ENCODE results near the gene CDHR4.
"Not testable (repeated sequence)": the region's sequence is repeated elsewhere in the genome, so short reads cannot be mapped to it uniquely, and the experiment has no call there.

Gene CDHR4

DNA sequence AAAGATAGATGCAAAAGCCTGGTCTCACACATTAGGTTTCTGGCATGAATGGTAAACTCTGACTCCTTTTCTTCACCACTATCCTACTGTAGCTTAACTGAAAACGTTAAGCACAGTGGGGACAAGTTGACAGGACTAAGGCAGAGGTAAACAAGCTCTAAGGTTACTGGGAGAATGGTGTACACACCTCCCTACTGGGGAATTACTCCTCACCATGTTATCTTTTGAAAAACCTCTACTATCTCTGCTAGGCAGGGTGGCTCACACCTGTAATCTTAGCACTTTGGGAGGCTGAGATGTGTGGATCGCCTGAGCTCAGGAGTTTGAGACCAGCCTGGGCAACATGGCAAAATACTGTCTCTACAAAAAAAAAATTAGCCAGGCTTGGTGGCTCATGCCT is 42.5 kb downstream of the CDHR4 start:
- CTCF ChIA-PET: interaction anchor here (1.3 kb wide), 1 partner anchor 13 kb away, joined by 3 read pairs; no protein-coding TSS in a partner anchor
- TF ChIP-seq, protein P1, sequence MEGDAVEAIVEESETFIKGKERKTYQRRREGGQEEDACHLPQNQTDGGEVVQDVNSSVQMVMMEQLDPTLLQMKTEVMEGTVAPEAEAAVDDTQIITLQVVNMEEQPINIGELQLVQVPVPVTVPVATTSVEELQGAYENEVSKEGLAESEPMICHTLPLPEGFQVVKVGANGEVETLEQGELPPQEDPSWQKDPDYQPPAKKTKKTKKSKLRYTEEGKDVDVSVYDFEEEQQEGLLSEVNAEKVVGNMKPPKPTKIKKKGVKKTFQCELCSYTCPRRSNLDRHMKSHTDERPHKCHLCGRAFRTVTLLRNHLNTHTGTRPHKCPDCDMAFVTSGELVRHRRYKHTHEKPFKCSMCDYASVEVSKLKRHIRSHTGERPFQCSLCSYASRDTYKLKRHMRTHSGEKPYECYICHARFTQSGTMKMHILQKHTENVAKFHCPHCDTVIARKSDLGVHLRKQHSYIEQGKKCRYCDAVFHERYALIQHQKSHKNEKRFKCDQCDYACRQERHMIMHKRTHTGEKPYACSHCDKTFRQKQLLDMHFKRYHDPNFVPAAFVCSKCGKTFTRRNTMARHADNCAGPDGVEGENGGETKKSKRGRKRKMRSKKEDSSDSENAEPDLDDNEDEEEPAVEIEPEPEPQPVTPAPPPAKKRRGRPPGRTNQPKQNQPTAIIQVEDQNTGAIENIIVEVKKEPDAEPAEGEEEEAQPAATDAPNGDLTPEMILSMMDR (conservative IDR thresholded peaks at IDR 0.05; ENCODE audit: low read depth): no peak
- POLR2A ChIA-PET (ENCODE audit: low non-redundant PET): no interaction called here
- no peak for DNase-seq (ENCODE audit: low spot score)
- no peak overlapping the region for H3K27ac ChIP-seq

GRCh38 chr3:49756036-49756435 is 43.6 kb downstream of the CDHR4 start:
- no peak for DNase-seq (ENCODE audit: low spot score)
- TF ChIP-seq, protein P1 (conservative IDR thresholded peaks at IDR 0.05; ENCODE audit: low read depth): no peak
- no peak overlapping the region for H3K27ac ChIP-seq
- CTCF ChIA-PET: interaction anchor here (0.6 kb wide), 1 partner anchor 637 kb away, joined by 3 read pairs; no protein-coding TSS in a partner anchor
- POLR2A ChIA-PET (ENCODE audit: low non-redundant PET): no interaction called here

GRCh38 chr3:49754536-49754935 is 45.1 kb downstream of the CDHR4 start:
- H3K27ac ChIP-seq: no peak overlapping the region
- no peak for DNase-seq (ENCODE audit: low spot score)
- POLR2A ChIA-PET (ENCODE audit: low non-redundant PET): no interaction called here
- CTCF ChIA-PET: interaction anchor here (0.6 to 0.8 kb wide), 2 partner anchors 48 to 188 kb away, joined by 3 to 5 read pairs; no protein-coding TSS in a partner anchor
- TF ChIP-seq, protein P1 (conservative IDR thresholded peaks at IDR 0.05; ENCODE audit: low read depth): no peak

- no peak overlapping the region for H3K27ac ChIP-seq
- ChIA-PET CTCF (no interaction called here), POLR2A (ENCODE audit: low non-redundant PET) (no interaction called here)
- TF ChIP-seq, protein P1 (conservative IDR thresholded peaks at IDR 0.05; ENCODE audit: low read depth): no peak
- DNase-seq (ENCODE audit: low spot score): no peak
Observed at GRCh38 chr3:49751501-49751900, 48.2 kb downstream of the CDHR4 start.

- TF ChIP-seq, protein P1 (conservative IDR thresholded peaks at IDR 0.05; ENCODE audit: low read depth): no peak
- ChIA-PET POLR2A (ENCODE audit: low non-redundant PET) (no interaction called here), CTCF (interaction anchor here (0.6 kb wide), 1 partner anchor 216 kb away, joined by 3 read pairs; no protein-coding TSS in a partner anchor)
- H3K27ac ChIP-seq: peak overlapping the region; percentile 3; the same call in 1 of the 2 replicates
- DNase-seq (ENCODE audit: low spot score): no peak
Observed at GRCh38 chr3:49750056-49750455, 49.6 kb downstream of the CDHR4 start.

DNA sequence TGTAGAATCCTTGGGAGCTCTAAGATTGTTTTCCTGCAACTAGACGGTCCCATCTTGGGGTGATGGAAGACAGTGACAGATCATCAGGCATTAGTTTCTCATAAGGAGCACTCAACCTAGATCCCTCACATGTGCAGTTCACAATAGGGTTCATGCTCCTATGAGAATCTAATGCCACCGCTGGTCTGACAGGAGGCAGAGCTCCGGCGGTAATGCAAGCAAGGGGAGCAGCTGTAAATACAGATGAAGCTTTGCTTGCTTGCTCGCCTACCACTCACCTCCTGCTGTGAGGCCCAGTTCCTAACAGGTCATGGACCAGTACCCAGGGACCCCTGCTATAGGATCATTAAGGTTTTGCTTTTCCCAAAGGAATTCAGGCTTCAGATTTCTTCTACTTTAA is 50.8 kb downstream of the CDHR4 start:
- CTCF ChIA-PET: interaction anchor here (0.7 kb wide), 1 partner anchor 797 kb away, joined by 5 read pairs; no protein-coding TSS in a partner anchor
- DNase-seq (ENCODE audit: low spot score); POLR2A ChIA-PET (ENCODE audit: low non-redundant PET); H3K27ac ChIP-seq: not testable (repeated sequence)

- ChIA-PET POLR2A (ENCODE audit: low non-redundant PET) (no interaction called here), CTCF (no interaction called here)
- DNase-seq (ENCODE audit: low spot score): no peak
- peak overlapping the region; percentile 35; the same call in 1 of the 2 replicates for H3K27ac ChIP-seq
- TF ChIP-seq, protein P1 (conservative IDR thresholded peaks at IDR 0.05; ENCODE audit: low read depth): no peak
Observed at GRCh38 chr3:49747792-49748480, 51.7 kb downstream of the CDHR4 start.

Data from RWPE1 (cell line).